Adipose tissue (tissue), 3 donors: Measurements from ENCODE around the gene PUS7. TPM values are rescaled to one million over a fixed set of nuclear protein-coding genes. Genes with fewer than 3 reads are reported as not detected.
"Not testable (repeated sequence)": the region's sequence is repeated elsewhere in the genome, so short reads cannot be mapped to it uniquely, and the experiment has no call there.

Source experiments
- H3K27ac ChIP-seq: one replicate; pipeline ENCODE4 v1.5.1; 2013; ENCODE audit warnings: low read depth, low read length
- WGBS, 3 donors: extraction: QIAGEN DNeasy Blood & Tissue Kit; methylation state at CpG; one replicate each; pipeline ENCODE4 v1.1.7; 2013; 5-methylcytosine and 5-hydroxymethylcytosine counted together
- polyA plus RNA-seq, 3 donors: library from polyadenylated mRNA; stranded (reverse); fragments of 200-250 nt; gene quantifications; one replicate each; pipeline ENCODE4 v1.2.3, GENCODE V29; 2013
- donor health status: healthy with polysubstance abuse.
- donor health status: Bipolar disorder and iron deficiency.
- donor health status: healthy.

The PUS7 gene, protein sequence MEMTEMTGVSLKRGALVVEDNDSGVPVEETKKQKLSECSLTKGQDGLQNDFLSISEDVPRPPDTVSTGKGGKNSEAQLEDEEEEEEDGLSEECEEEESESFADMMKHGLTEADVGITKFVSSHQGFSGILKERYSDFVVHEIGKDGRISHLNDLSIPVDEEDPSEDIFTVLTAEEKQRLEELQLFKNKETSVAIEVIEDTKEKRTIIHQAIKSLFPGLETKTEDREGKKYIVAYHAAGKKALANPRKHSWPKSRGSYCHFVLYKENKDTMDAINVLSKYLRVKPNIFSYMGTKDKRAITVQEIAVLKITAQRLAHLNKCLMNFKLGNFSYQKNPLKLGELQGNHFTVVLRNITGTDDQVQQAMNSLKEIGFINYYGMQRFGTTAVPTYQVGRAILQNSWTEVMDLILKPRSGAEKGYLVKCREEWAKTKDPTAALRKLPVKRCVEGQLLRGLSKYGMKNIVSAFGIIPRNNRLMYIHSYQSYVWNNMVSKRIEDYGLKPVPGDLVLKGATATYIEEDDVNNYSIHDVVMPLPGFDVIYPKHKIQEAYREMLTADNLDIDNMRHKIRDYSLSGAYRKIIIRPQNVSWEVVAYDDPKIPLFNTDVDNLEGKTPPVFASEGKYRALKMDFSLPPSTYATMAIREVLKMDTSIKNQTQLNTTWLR
- polyA plus RNA-seq = 10 to 100 TPM in 1 of 3 donors, 1 to 10 TPM in 2; 2.9 to 12.7 (median 3.7) TPM

DNA sequence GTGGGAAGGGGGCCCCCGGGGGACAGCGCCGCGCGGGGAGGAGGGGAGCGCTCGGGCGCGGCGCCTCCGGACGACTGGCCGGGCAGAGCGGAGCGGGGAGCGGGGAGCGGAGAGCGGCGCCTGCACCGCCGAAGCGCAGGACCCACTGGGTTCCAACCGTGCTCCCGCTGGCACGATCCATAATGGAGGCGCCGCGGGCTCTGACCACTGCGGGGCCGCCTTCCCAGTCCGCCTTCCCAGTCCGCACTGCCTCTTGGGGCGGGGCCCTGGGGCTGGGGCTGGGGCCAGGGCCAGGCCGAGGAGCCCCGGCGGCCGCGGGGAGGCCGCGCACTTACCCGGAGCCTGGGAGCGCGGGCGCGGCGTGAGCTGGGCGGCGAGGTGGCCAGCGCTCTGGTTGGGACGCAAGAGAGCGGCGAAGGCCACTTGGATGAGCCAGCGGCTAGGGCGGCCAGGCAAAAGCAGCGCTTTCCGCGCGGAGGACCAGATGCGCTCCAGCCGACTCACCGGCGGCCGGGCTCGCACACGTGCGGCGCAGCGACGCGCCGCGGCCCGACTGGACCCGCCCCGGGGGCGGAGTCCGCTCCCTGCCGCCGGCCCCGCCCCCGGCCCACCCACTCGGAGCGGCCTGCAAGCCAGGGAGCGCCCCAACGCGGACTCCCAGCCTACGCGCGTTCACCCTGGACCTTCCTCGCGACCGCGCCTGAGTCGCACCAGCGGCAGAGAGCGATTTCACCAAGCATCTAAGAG lies at the start of gene PUS7:
PUS7 (minus strand) TSS at position 555 of the 747 bp plus-strand sequence. CDS start 13,759 bp downstream, outside the sequence.
- WGBS, 3 donors = 0% methylated on average over 59 to 95 of the region's 96 CpGs
- peak within 1 kb of the TSS; percentile 49 for H3K27ac ChIP-seq

DNA sequence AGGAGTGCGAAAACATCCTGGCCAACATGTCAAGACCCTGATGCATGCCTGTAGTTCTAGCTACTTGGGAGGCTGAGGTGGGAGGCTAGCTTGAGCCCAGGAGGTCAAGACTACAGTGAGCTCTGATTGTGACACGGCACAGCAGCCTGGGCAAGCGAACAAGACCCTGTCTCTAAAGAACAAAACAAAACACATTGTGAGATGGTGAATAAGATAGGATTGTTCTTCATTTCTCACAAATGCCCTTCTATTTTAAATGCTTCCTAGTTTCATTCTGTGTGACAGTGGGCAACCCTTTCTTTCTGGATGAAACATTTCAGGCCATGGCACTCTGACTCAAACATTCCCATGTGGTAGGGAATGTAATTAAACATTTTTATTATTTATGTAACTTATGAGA lies 45.8 kb upstream of the PUS7 start:
- no peak overlapping the region for H3K27ac ChIP-seq
- WGBS, 3 donors = 87 to 95% (median 88%) methylated on average over 3 of the region's 3 CpGs

DNA sequence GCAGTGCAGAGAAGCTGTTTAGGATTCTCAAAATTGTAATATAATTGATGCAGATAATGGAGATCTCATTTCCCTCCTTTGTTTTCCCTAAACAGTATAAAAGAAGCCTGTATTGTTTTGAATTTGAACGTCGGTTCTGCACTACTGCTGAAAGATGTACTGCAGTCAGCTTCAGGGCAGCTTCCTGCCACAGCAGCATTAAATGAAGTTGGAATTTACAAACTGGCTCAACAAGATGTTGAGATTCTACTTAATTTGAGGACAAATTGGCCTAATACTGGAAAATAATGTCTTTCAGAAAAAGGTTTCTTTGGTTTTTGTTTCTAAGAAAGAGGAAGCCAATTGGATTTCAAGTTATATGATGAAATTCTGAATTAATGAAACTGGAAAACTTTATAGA lies 45.0 kb upstream of the PUS7 start:
- WGBS, 3 donors = 71 to 79% (median 75%) methylated on average over 2 of the region's 2 CpGs

DNA sequence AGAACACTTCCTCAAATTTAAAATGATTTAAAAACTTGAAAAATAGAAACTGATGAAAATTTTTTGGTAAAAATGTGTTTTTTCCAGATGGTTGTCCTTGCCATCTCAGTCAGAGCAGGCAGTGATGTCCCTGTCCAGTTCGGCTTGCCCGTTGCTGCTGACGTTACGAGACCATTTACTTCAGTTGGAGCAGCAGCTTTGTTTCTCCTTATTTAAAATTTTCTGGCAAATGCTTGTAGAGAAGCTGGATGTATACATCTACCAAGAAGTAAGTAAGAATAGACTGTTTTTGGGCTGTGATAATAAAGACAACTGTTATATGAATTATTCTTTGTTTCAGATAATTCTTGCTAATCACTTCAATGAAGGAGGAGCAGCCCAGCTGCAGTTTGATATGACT lies 43.1 kb upstream of the PUS7 start:
- 97 to 99% (median 99%) methylated on average over 4 of the region's 4 CpGs for WGBS, 3 donors
- H3K27ac ChIP-seq = no peak overlapping the region

More for the DNA sequence above, 45.0 kb upstream of the PUS7 start:
- no peak overlapping the region for H3K27ac ChIP-seq

DNA sequence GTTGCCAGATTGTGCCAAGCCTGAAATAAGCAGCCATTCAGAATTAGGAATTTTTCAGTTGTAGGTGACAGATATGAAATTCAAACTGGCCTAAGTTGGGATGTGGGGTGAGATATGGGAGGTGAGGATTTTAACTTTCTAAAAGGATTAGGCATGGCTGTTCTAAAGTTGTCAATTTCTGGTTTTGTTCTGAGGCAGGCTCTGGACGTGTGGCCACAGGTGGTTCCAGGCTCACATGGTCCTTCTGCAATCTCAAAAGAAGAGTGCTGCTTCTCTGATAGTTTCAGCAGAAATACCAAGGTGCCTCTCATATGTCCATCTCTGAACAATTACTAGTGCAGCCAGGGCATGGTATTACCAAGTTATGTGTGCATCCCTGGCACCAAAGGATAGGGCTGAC lies 37.9 kb upstream of the PUS7 start:
- 78 to 93% (median 93%) methylated on average over 1 of the region's 1 CpG for WGBS, 3 donors
- H3K27ac ChIP-seq = no peak overlapping the region

DNA sequence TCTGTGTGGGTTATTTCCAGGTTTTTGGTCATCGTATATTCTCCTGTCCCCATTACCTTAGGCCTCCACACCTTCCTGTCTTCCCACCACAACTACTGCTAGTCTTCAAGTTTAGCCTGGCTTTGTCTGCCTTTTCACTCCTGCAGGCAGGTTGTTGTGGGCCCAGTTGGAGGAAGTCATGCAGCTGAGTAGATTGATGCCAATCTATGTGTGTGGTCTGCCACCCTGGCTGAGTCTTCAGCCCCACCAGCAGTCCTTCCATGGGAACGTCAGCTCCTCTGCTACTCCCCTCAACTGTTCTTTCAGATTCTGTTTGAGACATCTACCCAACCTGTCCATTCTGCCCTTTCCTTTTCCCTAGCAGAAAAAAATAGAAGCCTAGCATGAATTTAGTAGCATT lies 16.3 kb upstream of the PUS7 start:
- no peak overlapping the region for H3K27ac ChIP-seq
- WGBS, 3 donors = 65 to 85% (median 77%) methylated on average over 2 of the region's 2 CpGs

DNA sequence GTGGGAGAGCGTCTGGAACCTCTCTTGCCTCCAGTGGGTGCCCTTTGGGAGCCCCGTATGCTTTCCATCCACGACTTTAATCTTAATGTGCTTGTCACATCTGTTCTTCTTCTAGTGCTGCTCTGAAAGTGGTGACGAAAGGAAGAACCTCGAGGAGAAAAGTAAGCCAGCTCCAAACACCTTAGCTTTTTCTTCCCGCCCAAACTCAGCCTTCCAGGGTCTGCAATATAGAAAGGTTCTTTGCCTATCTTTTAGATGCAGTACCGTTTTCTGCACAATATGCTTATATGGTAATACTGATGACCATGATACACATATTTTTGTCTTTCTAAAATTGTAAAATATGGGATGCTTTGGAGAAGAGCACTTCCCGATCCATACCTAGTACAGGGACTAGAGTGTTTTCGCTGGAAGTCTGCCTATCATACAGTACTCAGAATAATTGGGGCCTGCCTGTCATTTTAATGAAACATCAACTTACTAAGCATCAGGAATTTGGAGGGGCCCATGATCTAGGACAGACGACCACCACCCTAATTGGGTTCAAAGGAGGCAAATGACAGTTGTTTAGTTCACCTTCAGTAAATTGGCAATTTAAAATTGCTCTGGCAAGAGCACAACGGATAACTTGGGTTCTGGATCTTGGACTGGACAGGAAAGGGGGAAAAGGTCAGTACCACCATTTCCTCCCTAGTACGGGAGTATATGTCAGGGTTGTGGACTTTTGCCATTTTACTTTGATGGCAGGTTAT lies 10.8 kb upstream of the PUS7 start:
- no peak overlapping the region for H3K27ac ChIP-seq
- WGBS, 3 donors = 18 to 35% (median 32%) methylated on average over 12 of the region's 12 CpGs

DNA sequence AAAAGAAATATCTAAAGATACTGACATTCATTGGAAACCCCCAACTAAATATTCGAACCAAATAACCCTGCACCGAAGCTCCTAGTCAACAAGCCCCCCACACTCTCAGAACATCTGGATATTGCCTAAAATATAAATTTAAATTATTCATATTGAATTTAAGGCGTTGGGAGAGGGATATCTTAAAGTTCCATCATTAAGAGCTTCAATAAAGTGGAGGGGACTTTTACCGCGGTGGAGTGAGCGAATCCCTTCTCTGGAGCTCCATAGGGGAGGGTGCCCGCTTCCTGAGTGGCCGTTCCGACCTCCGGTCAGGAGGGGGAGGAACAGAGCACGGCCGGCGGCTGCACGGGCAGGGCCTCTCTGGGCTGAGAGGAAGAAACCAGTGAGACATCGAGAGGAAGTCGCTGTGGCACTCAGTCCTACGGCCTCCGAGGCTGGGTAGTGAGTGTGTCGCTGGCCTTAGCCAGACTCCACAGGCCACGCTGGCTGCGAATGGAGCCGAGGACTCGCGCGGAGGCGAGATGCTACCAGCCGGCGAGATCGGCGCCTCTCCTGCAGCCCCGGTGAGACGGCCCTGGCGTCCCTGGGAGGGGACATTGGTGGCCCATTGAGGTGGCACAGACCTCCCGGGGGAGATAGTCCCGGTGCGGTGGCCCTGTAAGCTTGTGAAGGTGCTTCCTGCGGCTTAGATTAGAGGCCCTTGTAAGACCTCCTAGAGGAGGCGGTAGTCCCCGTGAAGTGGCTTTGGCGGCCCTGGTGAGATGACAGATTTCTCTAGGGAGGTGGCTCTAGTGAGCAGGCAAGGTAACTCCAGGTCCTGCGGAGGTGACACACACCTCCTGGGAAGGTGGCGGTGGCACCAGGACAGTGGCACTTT lies 10.0 kb upstream of the PUS7 start, which contains the start of gene RINT1:
RINT1 (plus strand) TSS at position 410 of the 880 bp plus-strand sequence; CDS start at position 525, 115 bp downstream.
- H3K27ac ChIP-seq = no peak within 1 kb of the TSS
- WGBS, 3 donors = 1 to 2% (median 1%) methylated on average over 42 of the region's 42 CpGs

DNA sequence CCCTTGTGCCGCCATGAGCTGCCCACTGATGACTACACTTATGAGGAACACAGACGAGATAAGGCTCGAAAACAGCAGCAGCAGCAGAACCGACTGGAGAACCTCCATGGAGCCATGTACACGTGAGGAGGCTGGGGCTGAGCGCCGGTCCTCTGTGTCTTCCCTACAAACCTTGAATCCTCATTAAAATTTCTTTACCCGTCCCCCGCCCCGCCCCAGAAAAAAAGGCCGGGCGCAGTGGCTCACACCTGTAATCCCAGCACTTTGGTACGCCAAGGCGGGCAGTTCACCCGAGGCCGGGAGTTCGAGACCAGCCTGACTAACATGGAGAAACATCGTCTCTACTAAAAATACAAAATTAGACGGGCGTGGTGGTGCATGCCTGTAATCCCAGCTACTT lies 8.5 kb upstream of the PUS7 start:
- 90 to 96% (median 96%) methylated on average over 20 of the region's 20 CpGs for WGBS, 3 donors
- no peak overlapping the region for H3K27ac ChIP-seq

DNA sequence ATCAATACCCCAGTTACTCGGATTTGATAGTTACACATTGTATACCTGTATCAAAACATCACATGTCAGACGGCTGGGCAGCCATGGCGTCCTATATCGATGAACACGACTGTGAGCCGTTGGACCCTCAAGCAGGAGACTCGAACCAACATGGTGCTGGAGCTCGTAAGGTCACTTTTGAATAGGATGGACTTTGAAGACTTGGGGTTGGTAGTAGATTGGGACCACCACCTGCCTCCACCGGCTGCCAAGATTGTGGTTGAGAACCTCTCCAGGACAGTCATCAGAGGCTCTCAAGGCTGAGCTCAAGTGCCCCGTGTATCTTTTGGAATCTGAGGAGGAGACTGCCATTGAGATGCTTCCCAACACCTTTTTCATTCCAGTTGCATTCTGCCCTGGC lies 8.1 kb upstream of the PUS7 start:
- no peak overlapping the region for H3K27ac ChIP-seq
- WGBS, 3 donors = 91 to 96% (median 94%) methylated on average over 10 of the region's 10 CpGs

DNA sequence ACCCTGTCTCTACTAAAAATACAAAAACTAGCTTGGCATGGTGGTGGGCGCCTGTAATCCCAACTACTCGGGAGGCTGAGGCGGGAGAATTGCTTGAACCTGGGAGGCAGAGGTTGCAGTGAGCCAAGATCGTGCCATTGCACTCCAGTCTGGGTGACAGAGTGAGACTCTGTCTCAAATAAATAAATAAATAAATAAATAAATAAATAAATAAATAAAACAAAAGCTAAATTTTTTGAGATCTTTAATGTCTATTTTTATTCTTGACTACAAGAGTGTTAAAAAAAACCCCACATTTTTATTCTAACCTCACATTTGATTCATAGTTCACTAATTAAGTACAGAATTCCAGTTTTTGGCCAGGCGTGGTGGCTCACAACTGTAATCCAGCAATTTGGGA lies 5.7 kb upstream of the PUS7 start:
- WGBS, 3 donors = 93 to 95% (median 94%) methylated on average over 5 of the region's 5 CpGs
- H3K27ac ChIP-seq = not testable (repeated sequence)

DNA sequence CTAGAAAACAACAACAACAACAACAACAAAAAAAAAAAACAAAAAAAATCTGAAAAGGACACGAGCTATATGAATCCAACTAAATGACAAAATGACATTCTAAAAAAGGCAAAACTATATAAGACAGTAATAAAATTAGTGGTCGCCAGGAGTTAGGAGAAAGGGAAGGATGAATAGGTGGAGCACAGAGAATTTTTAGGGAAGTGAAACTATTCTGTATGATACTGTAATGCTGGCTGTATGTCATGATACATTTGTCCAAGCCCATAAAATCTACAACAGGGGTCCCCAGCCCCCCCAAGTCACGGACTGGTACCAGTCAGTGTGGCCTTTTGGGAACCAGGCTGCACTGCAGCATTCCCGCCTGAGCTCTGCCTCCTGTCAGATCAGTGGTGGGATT lies 2.8 kb upstream of the PUS7 start:
- H3K27ac ChIP-seq = no peak overlapping the region
- WGBS, 3 donors = 71 to 95% (median 85%) methylated on average over 4 of the region's 4 CpGs

DNA sequence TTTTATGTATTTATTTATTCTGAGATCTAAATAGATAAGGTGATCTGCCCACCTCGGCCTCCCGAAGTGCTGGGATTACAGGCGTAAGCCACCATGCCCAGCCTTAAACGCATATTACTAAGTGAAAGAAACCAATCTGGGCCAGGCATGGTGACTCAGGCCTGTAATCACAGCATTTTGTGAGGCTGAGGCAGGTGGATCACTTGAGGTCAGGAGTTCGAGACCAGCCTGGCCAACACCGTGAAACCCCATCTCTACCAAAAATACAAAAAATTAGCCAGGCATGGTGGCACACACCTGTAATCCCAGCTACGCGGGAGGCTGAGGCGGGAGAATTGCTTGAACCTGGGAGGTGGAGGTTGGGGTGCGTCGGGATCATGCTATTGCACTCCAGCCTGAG lies 2.4 kb upstream of the PUS7 start:
- WGBS, 3 donors = 93 to 98% (median 96%) methylated on average over 11 of the region's 11 CpGs
- not testable (repeated sequence) for H3K27ac ChIP-seq

DNA sequence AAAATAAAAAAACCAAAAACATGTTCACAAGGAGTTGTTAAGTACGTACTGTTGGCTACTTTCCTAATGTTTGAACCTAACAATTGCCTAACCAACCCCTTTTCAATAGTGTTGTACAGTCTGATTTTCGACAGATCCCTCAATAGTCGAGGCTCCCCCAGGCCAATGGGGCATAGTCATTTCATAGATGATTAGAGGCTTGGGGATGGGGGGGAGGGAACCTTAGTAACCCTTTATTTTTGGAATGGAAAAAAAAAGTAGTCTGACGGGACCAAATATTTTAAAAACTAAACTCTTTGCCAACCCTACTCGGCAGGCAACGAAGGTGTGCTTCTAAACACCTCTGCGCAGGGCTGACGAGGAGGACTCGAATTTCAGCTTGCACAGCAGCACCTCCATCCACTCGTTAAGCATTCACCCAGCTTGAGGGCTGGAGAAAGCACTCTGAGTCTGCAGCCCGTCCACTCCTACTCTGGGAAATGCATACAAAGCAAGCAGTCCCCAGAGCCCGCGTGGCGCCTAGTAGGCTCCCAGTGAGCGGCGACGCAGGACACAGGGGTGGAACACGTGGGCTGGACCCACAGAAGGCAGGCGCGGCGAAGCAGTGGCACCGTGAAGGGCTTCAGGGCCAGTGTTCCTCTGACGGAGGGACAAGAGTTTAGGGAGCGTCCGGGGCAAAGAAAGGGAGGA lies 899 bp downstream of the PUS7 start:
- 6 to 17% (median 8%) methylated on average over 22 to 25 of the region's 25 CpGs for WGBS, 3 donors

DNA sequence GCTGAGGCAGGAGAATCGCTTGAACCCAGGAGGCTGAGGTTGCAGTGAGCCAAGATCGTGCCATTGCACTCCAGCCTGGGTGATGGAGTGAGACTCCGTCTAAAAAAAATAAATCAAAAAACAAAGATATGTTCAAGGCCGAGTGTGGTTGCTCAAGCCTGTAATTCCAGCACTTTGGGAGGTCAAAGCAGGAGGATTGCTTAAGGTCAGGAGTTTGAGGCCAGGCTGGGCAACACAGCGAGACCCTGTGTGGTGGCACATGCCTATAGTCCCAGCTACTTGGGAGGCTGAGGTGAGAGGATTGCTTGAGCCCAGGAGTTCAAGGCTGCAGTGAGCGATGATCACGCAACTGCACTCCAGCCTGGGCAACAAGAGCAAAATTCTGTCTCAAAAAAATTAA lies 1.5 kb downstream of the PUS7 start:
- H3K27ac ChIP-seq = not testable (repeated sequence)
- 77 to 96% (median 94%) methylated on average over 7 of the region's 7 CpGs for WGBS, 3 donors

More for the DNA sequence above, 899 bp downstream of the PUS7 start:
- H3K27ac ChIP-seq = peak overlapping the region; percentile 49

DNA sequence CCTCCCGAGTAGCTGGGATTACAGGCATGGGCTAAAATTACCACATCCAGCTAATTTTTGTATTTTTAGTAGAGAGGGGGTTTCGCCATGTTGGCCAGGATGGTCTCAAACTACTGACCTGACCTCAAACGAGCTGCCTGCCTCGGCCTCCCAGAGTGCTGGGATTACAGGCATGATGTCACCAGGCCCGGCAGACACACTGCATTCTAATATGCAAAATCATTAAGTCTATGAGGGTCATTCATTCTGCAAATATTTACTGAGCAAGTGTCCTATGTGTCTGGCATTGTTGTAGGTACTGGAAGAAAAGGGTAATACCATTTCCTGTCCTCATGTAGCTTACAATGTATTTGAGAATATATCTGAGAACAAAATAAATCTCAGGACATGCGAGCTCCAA lies 2.7 kb downstream of the PUS7 start:
- WGBS, 3 donors = 91 to 92% (median 92%) methylated on average over 6 of the region's 6 CpGs
- no peak overlapping the region for H3K27ac ChIP-seq

DNA sequence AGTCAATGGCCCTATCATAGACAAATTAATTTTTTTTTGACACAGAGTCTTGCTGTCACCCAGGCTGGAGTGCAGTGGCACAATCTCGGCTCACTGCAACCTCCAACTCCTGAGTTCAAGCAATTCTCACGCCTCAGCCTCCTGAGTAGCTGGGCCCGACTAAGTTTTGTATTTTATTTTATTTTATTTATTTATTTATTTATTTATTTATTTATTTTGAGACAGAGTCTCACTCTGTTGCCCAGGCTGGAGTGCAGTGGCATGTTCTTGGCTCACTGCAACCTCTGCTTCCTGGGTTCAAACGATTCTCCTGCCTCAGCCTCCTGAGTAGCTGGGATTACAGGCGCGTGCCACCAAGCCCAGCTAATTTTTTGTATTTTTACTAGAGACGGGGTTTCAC lies 6.5 kb downstream of the PUS7 start:
- H3K27ac ChIP-seq = not testable (repeated sequence)
- WGBS, 3 donors = 93 to 95% (median 95%) methylated on average over 7 of the region's 7 CpGs
